Heart right ventricle (tissue), 16 donors: ENCODE measurements around the gene KRTAP10-9. TPM values are rescaled to one million over a fixed set of nuclear protein-coding genes. Genes with fewer than 3 reads are reported as not detected.

Experiments
- ATAC-seq, 8 donors: fragments of 200-7000 bp; cut with Tn5 transposase; one replicate each; pipeline ENCODE4 v1.9.1; 2020; ENCODE audit warnings: mild to moderate bottlenecking in 8 of 8, moderate library complexity in 8 of 8, moderate number of reproducible peaks in 1 of 8
- DNase-seq, 2 donors: peaks; one replicate each; pipeline ENCODE4 v3.0.0-alpha.2; 2020
- H3K27ac ChIP-seq, 10 donors: fragments of 200-600 bp; sonication (generic) in 2 of 10; one replicate each; pipeline versions ENCODE4 v1.5.0 to v1.8.0; 2020 to 2022; ENCODE audit warnings: mild to moderate bottlenecking in 3 of 10
- H3K27me3 ChIP-seq, 7 donors: fragments of 200-600 bp; one replicate each; pipeline ENCODE4 v1.8.0; 2021 to 2022; ENCODE audit warnings: mild to moderate bottlenecking in 2 of 7
- H3K36me3 ChIP-seq, 9 donors: fragments of 200-600 bp; sonication (generic) in 1 of 9; one replicate each; pipeline versions ENCODE4 v1.5.0 to v1.8.0; 2020 to 2022; ENCODE audit warnings: mild to moderate bottlenecking in 2 of 9
- H3K4me1 ChIP-seq, 9 donors: fragments of 200-600 bp; sonication (generic) in 1 of 9; one replicate each; pipeline versions ENCODE4 v1.5.0 to v1.8.0; 2020 to 2022; ENCODE audit warnings: mild to moderate bottlenecking in 4 of 9
- H3K4me3 ChIP-seq, 10 donors: fragments of 200-600 bp; sonication (generic) in 2 of 10; one replicate each; pipeline versions ENCODE4 v1.5.0 to v1.8.0; 2020 to 2022; ENCODE audit warnings: mild to moderate bottlenecking in 7 of 10, moderate library complexity in 2 of 10
- H3K9me3 ChIP-seq, 11 donors: fragments of 200-600 bp in 10 of 11; sonication (generic) in 2 of 11; one replicate each; pipeline versions ENCODE4 v1.5.0 to v1.8.0; 2013 to 2022; ENCODE audit warnings: mild to moderate bottlenecking in 2 of 11, control low read depth in 1 of 11, moderate library complexity in 1 of 11
- WGBS, 2 donors: extraction: QIAGEN DNeasy Blood & Tissue Kit; methylation state at CpG; one replicate each; pipeline ENCODE4 v1.1.7; 2013; ENCODE audit warnings: inconsistent platforms in 1 of 2; 5-methylcytosine and 5-hydroxymethylcytosine counted together
- intact Hi-C, 10 donors: fragments of 100-400 bp; cut with DNase I; formaldehyde crosslinking; loops; one replicate each; pipeline versions ENCODE4 v1.11.1 to v1.14.2; 2022
- polyA plus RNA-seq, 2 donors: library from polyadenylated mRNA; stranded (reverse); fragments of 200-250 nt; gene quantifications; one replicate each; pipeline ENCODE4 v1.2.3, GENCODE V29; 2013
- total RNA-seq, 10 donors: library from RNA; stranded (reverse); fragmentation: NEBNext Ultra II Directional in 3 of 10; extraction: Animal tissue kit (Norgen Biotek cat#: 25700) in 3 of 10; gene quantifications; one replicate each; pipeline versions ENCODE4 v1.2.1 to v1.2.4, GENCODE V29; 2021 to 2023
- TF ChIP-seq, protein P1 (sequence below), 9 donors: fragments of 200-600 bp; sonication (generic) in 2 of 9; IDR thresholded peaks; one replicate each; pipeline versions ENCODE4 v1.5.0 to v1.8.0; 2021 to 2022; ENCODE audit warnings: antibody characterized with exemption in 9 of 9, mild to moderate bottlenecking in 5 of 9, moderate library complexity in 1 of 9
- donor health status: Arrhythmogenic right ventricular cardiomyopathy.
- donor health status: ischemic (EF 13 %, LVEDD 7.1; RV severe dilation, severe dysfunction).
- donor health status: healthy with polysubstance abuse.
- donor health status: DM: no; HTN: yes; CAD: no.
- donor health status: DM: no; HTN: no; CAD: no.
- donor health status: ischemic (EF 25% LVEDD 6.9; RV normal size, moderate dysfunction).
- donor health status: ischemic (EF 25% LVEDD 5.7; RV mildly dilated, moderate dysfunction).
- donor health status: healthy.
- donor health status: DM: yes; HTN: yes; CAD: no.
- donor health status: Ischemic cardiomyopathy.
- donor health status: ischemic (EF 35%, LVEDD 5.7; RV mildly dilated, moderate dysfunction).
- donor health status: nonischemic (EF 11% LVEDD 7.7; RV severe dilation, severe dysfunction).
- donor health status: DM: yes; HTN: yes; CAD: no.
- donor health status: PGD.
- donor health status: ischemic (EF 29% LVEDD 5.4; RV normal size, mild dysfunction).
- donor health status: nonischemic (EF 23%, LVEDD 6.1; RV moderate dilation, normal function).

The KRTAP10-9 gene
- total and polyA plus RNA-seq, 12 donors = not detected

DNA sequence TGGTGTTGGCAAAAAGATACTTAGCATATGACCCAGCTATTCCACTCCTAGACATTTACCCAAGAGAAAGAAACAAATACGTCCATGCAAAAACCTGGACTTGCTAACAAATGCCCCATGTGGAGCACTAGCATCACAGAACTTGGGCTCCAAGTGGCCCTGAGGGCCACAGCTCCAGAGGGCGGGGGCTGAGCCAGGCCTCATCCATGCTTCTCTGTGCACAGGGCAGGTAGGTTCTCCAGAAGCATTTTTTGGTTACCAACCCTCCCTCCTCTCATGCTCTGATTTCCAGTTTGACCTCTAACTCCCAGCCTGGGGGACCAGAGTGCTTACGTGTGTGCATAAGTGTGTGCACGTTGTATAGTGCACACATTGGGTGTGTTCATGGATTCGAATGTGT lies 37.8 kb downstream of the KRTAP10-9 start:
- ATAC-seq = no peak
- H3K4me1 ChIP-seq = no peaks in the 10 kb centered on the region
- no peaks in the 10 kb centered on the region for H3K36me3 ChIP-seq
- H3K9me3 ChIP-seq = peaks cover 0 to 19% (median 0%) of the 10 kb centered on the region in 11 donors
- peaks cover 0 to 6% (median 0%) of the 10 kb centered on the region in 7 donors for H3K27me3 ChIP-seq
- TF ChIP-seq, protein P1, sequence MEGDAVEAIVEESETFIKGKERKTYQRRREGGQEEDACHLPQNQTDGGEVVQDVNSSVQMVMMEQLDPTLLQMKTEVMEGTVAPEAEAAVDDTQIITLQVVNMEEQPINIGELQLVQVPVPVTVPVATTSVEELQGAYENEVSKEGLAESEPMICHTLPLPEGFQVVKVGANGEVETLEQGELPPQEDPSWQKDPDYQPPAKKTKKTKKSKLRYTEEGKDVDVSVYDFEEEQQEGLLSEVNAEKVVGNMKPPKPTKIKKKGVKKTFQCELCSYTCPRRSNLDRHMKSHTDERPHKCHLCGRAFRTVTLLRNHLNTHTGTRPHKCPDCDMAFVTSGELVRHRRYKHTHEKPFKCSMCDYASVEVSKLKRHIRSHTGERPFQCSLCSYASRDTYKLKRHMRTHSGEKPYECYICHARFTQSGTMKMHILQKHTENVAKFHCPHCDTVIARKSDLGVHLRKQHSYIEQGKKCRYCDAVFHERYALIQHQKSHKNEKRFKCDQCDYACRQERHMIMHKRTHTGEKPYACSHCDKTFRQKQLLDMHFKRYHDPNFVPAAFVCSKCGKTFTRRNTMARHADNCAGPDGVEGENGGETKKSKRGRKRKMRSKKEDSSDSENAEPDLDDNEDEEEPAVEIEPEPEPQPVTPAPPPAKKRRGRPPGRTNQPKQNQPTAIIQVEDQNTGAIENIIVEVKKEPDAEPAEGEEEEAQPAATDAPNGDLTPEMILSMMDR (IDR thresholded peaks at IDR 0.05) = no peak
- no peak overlapping the region for H3K27ac ChIP-seq
- DNase-seq = no peak
- H3K4me3 ChIP-seq = no peak overlapping the region
- intact Hi-C loops = loop anchor here in 1 of 10 donors (2.0 kb wide), 1 partner anchor 20 kb away; no protein-coding TSS in a partner anchor
- WGBS, 2 donors = 85 to 88% methylated on average over 5 of the region's 5 CpGs

DNA sequence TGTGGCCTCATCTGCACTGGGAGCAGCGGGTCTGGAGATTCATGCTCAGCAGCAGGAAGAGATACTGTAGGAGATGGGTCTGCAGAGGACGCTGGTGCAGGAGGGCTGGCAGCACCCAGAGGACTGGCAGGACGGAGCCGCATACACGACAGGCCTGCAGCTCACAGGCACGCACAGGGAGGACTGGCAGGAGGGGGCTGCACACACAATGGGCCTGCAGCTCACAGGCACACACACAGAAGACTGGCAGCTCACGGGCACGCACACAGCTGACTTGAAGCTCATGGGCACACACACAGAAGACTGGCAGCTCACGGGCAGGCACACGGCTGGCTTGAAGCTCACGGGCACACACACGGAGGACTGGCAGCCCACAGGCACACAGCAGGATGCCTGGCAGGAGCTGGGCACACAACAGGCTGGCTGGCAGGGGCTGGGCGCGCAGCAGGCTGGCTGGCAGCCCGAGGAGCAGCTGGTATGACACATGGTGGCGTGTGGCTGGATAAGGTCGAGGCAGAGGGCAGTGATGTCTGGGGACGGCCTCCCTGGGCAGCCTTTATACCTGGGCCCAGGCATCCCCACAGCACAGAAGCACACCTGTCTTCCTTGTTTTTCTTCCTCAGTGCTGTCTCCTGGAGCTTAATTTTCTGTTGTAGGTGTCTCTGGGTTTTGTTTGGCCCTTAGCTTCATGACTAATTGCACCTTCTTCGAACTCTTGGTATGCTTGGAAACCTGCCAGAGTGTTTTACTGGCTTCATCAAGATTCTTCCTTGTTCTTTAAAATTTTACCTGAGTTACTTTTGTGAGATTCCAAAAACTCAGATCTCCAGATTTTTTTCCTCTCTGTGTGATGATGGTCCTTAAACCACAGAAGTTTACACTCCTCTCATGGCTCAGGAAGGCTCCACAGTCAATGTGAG lies 39.8 kb downstream of the KRTAP10-9 start, which contains the start of gene KRTAP12-2:
Gene KRTAP12-2 (minus strand): TSS at position 527 of the 920 bp plus-strand sequence. CDS start 41 bp downstream, at position 486.
- DNase-seq = peak in 1 of 2 donors; percentile 35
- 66 to 75% methylated on average over 19 of the region's 19 CpGs for WGBS, 2 donors
- peak; percentile 41 to 99 (median 87) for ATAC-seq
- intact Hi-C loops = no loop called here
- Histone ChIP-seq H3K27me3 (peaks cover 0 to 3% (median 0%) of the 10 kb centered on the region in 7 donors), H3K9me3 (peaks cover 0 to 35% (median 5%) of the 10 kb centered on the region in 11 donors), H3K4me3 (no peak within 1 kb of the TSS), H3K36me3 (no peaks in the 10 kb centered on the region), H3K4me1 (no peaks in the 10 kb centered on the region), H3K27ac (no peak within 1 kb of the TSS)
- TF ChIP-seq, protein P1 (IDR thresholded peaks at IDR 0.05) = no peak

DNA sequence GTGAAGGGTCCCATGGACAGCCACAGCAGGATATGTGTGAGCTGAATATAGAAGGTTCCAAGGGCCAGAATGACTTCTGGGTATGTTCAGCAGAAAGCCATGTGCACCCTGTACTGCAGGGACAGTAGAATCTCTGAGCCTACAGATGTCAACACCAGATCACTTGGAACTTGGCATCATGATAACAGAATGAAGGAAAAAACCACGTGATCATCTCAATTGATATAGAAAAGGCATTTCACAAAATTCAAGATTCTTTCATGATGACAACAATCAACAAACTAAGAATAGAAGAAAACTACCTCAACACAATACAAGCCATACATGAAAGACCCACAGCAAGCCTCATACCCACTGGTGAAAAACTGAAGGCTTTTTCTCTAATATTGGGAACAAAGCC lies 40.7 kb downstream of the KRTAP10-9 start:
- H3K27me3 ChIP-seq = peaks cover 0 to 3% (median 0%) of the 10 kb centered on the region in 7 donors
- WGBS, 2 donors = 57 to 68% methylated on average over 1 of the region's 1 CpG
- DNase-seq (no peak), ATAC-seq (no peak)
- intact Hi-C loops = no loop called here
- TF ChIP-seq, protein P1 (IDR thresholded peaks at IDR 0.05) = no peak
- H3K9me3 ChIP-seq = peaks cover 0 to 44% (median 12%) of the 10 kb centered on the region in 11 donors
- no peak overlapping the region for H3K4me3 ChIP-seq
- H3K4me1 ChIP-seq = no peaks in the 10 kb centered on the region
- no peak overlapping the region for H3K27ac ChIP-seq
- no peaks in the 10 kb centered on the region for H3K36me3 ChIP-seq

DNA sequence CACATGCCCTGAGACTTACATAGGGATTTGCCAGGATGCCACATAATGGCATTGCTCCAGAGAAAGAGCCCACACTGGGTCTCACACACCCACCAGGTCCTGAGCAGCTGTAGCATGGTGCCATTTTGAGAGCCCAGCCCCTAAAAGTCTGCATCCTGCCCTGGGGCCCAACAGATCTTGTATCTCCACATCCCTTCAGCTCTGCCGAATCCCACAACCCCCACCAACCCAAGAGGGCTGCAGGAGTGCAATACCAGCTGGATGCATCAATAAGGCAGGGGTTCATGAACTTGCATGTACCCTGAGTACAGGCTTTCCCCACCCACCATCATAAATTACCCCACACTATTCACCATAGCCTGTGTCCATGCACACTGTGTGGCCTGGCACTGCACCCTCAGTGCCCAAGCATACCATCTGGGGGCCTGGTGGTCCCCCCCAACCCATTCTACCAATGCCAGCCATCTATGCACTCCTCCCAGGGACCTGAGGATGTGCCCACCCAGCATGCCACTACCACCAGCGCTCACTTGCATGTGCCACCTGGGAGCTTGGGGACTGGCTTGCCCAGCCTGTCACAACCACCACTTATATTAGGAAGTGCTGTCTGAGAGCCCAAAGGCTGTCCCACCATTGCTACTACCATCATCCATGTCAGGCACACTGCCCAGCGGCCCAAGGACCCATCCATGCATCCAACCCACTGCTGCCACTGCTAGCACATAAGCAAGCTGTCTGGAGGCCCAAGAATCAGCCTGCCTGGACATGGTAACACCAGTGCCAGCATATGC lies 43.9 kb downstream of the KRTAP10-9 start:
- Histone ChIP-seq H3K36me3 (no peaks in the 10 kb centered on the region), H3K9me3 (peaks cover 0 to 57% (median 25%) of the 10 kb centered on the region in 11 donors), H3K27me3 (peaks cover 0 to 3% (median 0%) of the 10 kb centered on the region in 7 donors), H3K27ac (no peak overlapping the region), H3K4me1 (no peaks in the 10 kb centered on the region), H3K4me3 (no peak overlapping the region)
- TF ChIP-seq, protein P1 (IDR thresholded peaks at IDR 0.05) = no peak
- intact Hi-C loops = no loop called here
- DNase-seq (no peak), ATAC-seq (no peak)
- 74 to 76% methylated on average over 3 of the region's 3 CpGs for WGBS, 2 donors
